Upper lobe of left lung (tissue), 6 donors: ENCODE results near the gene CYP46A1. TPM values are rescaled to one million over a fixed set of nuclear protein-coding genes. Genes with fewer than 3 reads are reported as not detected.

Experiments
- ATAC-seq, 2 donors: fragments of 200-7000 bp; cut with Tn5 transposase; one replicate each; pipeline ENCODE4 v1.9.1; 2022; ENCODE audit warnings: mild to moderate bottlenecking in 2 of 2, moderate library complexity in 2 of 2; ENCODE audit not compliant: low FRiP score in 2 of 2
- DNase-seq, 2 donors: peaks; one replicate each; pipeline ENCODE4 v3.0.0-alpha.2; 2019 to 2020
- H3K27ac ChIP-seq, 4 donors: fragments of 200-600 bp; sonication (generic); one replicate each; pipeline ENCODE4 v1.5.1; 2016 to 2019
- H3K27me3 ChIP-seq, 4 donors: fragments of 200-600 bp; sonication (generic); one replicate each; pipeline ENCODE4 v1.5.1; 2017 to 2019
- H3K36me3 ChIP-seq, 4 donors: fragments of 200-600 bp; sonication (generic); one replicate each; pipeline ENCODE4 v1.5.1; 2016 to 2019
- H3K4me1 ChIP-seq, 4 donors: fragments of 200-600 bp; sonication (generic); one replicate each; pipeline ENCODE4 v1.5.1; 2018 to 2019
- H3K4me3 ChIP-seq, 4 donors: fragments of 200-600 bp; sonication (generic); one replicate each; pipeline ENCODE4 v1.5.1; 2017 to 2019; ENCODE audit warnings: mild to moderate bottlenecking in 2 of 4, moderate library complexity in 1 of 4
- H3K9me3 ChIP-seq, 4 donors: fragments of 200-600 bp; sonication (generic); one replicate each; pipeline ENCODE4 v1.5.1; 2018 to 2019
- CTCF ChIP-seq, 6 experiments: fragments of 450-650 bp in 4 of 6; fragments of 200-600 bp in 2 of 6; sonication (generic) in 2 of 6; IDR thresholded peaks; one replicate each; pipeline ENCODE4 v1.5.1; 2016 to 2019; ENCODE audit warnings: antibody characterized with exemption in 6 of 6
- EP300 ChIP-seq, 4 donors: sonication (generic); formaldehyde crosslinking; IDR thresholded peaks; one replicate each; pipeline ENCODE4 v1.5.1; 2017; ENCODE audit warnings: antibody characterized with exemption in 4 of 4, control low read depth in 2 of 4
- POLR2A ChIP-seq, 4 donors: fragments of 450-650 bp; IDR thresholded peaks; one replicate each; pipeline ENCODE4 v1.5.1; 2016 to 2017; ENCODE audit warnings: antibody characterized with exemption in 4 of 4, mild to moderate bottlenecking in 2 of 4
- POLR2AphosphoS5 ChIP-seq, 2 donors: sonication (generic); formaldehyde crosslinking; IDR thresholded peaks; one replicate each; pipeline ENCODE4 v1.5.1; 2017; ENCODE audit warnings: antibody characterized with exemption in 2 of 2
- WGBS, 2 donors: methylation state at CpG; one replicate each; pipeline ENCODE4 v1.1.5; 2017 to 2018; 5-methylcytosine and 5-hydroxymethylcytosine counted together
- total RNA-seq, 6 donors: library from RNA; depleted of rRNA in 4 of 6; stranded (reverse); fragments of >200 nt in 4 of 6; gene quantifications; one replicate each; pipeline versions ENCODE4 v1.1.0 to v1.2.1, GENCODE V29; 2016 to 2021
- donor health status: DM: no; HTN: no; CAD: no; lungs with moderate emphysema.
- donor health status: DM: no; HTN: yes; CAD: no; lungs with severe emphysema.

CYP46A1 gene
- total RNA-seq, 6 donors from 2014 or later, result 0.15 to 12.6 (median 1.2) TPM

GRCh38 chr14:99678198-99678597 is 5.9 kb upstream of the CYP46A1 start:
- TF ChIP-seq CTCF (IDR thresholded peaks at IDR 0.05) (no peak), POLR2AphosphoS5 (IDR thresholded peaks at IDR 0.05) (no peak), EP300 (IDR thresholded peaks at IDR 0.05) (no peak), POLR2A (IDR thresholded peaks at IDR 0.05) (no peak)
- peaks cover 0 to 12% (median 9%) of the 10 kb centered on the region in 4 donors for H3K9me3 ChIP-seq
- H3K27ac ChIP-seq, result peak overlapping the region in 1 of 4 donors; percentile 39
- peaks cover 4 to 10% (median 8%) of the 10 kb centered on the region in 4 donors for H3K4me1 ChIP-seq
- ATAC-seq, result no peak
- no peak for DNase-seq
- WGBS, 2 donors, result 95 to 96% methylated on average over 6 of the region's 6 CpGs
- no peak overlapping the region for H3K4me3 ChIP-seq
- H3K27me3 ChIP-seq, result peaks cover 0 to 5% (median 0%) of the 10 kb centered on the region in 4 donors
- no peaks in the 10 kb centered on the region for H3K36me3 ChIP-seq

DNA sequence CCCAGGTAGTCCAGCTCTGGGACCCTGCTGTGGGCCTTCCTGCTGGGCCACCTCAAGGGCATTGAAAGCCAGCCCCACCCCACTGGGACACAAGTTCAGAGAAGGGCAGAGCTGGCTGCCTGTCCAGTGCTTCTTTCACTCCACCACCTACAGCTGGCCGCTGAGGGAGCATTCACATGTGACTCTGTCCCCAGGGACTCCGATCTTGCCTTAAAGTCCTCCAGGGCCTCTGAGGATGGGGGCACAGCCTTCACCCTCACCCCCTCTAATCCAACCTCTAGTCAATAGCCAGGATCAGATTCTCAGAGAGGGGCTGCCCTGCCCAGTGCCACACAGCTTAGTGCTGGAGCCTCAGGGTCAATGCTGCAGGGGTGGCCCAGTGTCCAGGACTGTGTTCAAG is 5.0 kb upstream of the CYP46A1 start:
- Histone ChIP-seq H3K4me1 (peaks cover 8 to 15% (median 10%) of the 10 kb centered on the region in 4 donors), H3K27ac (no peak overlapping the region), H3K27me3 (peaks cover 0 to 5% (median 0%) of the 10 kb centered on the region in 4 donors), H3K9me3 (peaks cover 0 to 12% (median 9%) of the 10 kb centered on the region in 4 donors), H3K36me3 (no peaks in the 10 kb centered on the region), H3K4me3 (no peak overlapping the region)
- no peak for ATAC-seq
- WGBS, 2 donors, result 93 to 100% methylated on average over 1 to 2 of the region's 2 CpGs
- no peak for DNase-seq
- TF ChIP-seq POLR2AphosphoS5 (IDR thresholded peaks at IDR 0.05), result no peak
- no peak for TF ChIP-seq POLR2A (IDR thresholded peaks at IDR 0.05)
- no peak for TF ChIP-seq EP300 (IDR thresholded peaks at IDR 0.05)
- no peak for TF ChIP-seq CTCF (IDR thresholded peaks at IDR 0.05)

- no peaks in the 10 kb centered on the region for H3K36me3 ChIP-seq
- peaks cover 10 to 18% (median 13%) of the 10 kb centered on the region in 4 donors for H3K4me1 ChIP-seq
- no peak overlapping the region for H3K27ac ChIP-seq
- H3K9me3 ChIP-seq, result peaks cover 0 to 12% (median 9%) of the 10 kb centered on the region in 4 donors
- DNase-seq (no peak), ATAC-seq (no peak)
- H3K4me3 ChIP-seq, result no peak overlapping the region
- H3K27me3 ChIP-seq, result peaks cover 0 to 5% (median 0%) of the 10 kb centered on the region in 4 donors
- TF ChIP-seq EP300 (IDR thresholded peaks at IDR 0.05), result no peak
- no peak for TF ChIP-seq CTCF (IDR thresholded peaks at IDR 0.05)
- no peak for TF ChIP-seq POLR2AphosphoS5 (IDR thresholded peaks at IDR 0.05)
- TF ChIP-seq POLR2A (IDR thresholded peaks at IDR 0.05), result no peak
- 84 to 94% methylated on average over 5 to 8 of the region's 8 CpGs for WGBS, 2 donors
Measured at GRCh38 chr14:99679543-99679942, 4.6 kb upstream of the CYP46A1 start.

GRCh38 chr14:99679996-99680395 is 4.1 kb upstream of the CYP46A1 start:
- Histone ChIP-seq H3K9me3 (peaks cover 0 to 12% (median 9%) of the 10 kb centered on the region in 4 donors), H3K27me3 (peaks cover 0 to 5% (median 0%) of the 10 kb centered on the region in 4 donors), H3K4me3 (no peak overlapping the region), H3K36me3 (no peaks in the 10 kb centered on the region), H3K27ac (no peak overlapping the region), H3K4me1 (peaks cover 13 to 21% (median 15%) of the 10 kb centered on the region in 4 donors)
- DNase-seq, result no peak
- TF ChIP-seq CTCF (IDR thresholded peaks at IDR 0.05) (no peak), EP300 (IDR thresholded peaks at IDR 0.05) (no peak), POLR2A (IDR thresholded peaks at IDR 0.05) (no peak), POLR2AphosphoS5 (IDR thresholded peaks at IDR 0.05) (no peak)
- 80 to 82% methylated on average over 5 of the region's 5 CpGs for WGBS, 2 donors
- no peak for ATAC-seq
